Pancreas (tissue), 10 donors: Measurements from ENCODE around the gene GNAS. TPM values are rescaled to one million over a fixed set of nuclear protein-coding genes. Genes with fewer than 3 reads are reported as not detected.

ENCODE experiments used
- ATAC-seq, 4 donors: fragments of 200-7000 bp; cut with Tn5 transposase; one replicate each; pipeline versions ENCODE4 v1.8.0 to v1.9.1; 2020; ENCODE audit warnings: mild to moderate bottlenecking in 4 of 4, moderate library complexity in 4 of 4
- DNase-seq, 6 donors: peaks; one replicate each; pipeline ENCODE4 v3.0.0-alpha.2; 2020
- FAIRE-seq: peaks from 2 replicates; lab custom pipeline; 2012; peaks lifted over from hg19 to GRCh38; lab: Jason Lieb, UNC
- H3K27ac ChIP-seq, 4 donors: fragments of 200-600 bp; sonication (generic); 1 replicate in 3 of 4; 2 replicates in 1 of 4; pipeline versions ENCODE4 v1.5.0 to v1.8.0; 2020
- H3K27me3 ChIP-seq, 4 donors: fragments of 200-600 bp; one replicate each; pipeline ENCODE4 v1.8.0; 2021
- H3K36me3 ChIP-seq, 3 donors: fragments of 200-600 bp; sonication (generic) in 1 of 3; one replicate each; pipeline versions ENCODE4 v1.5.0 to v1.8.0; 2020 to 2021
- H3K4me1 ChIP-seq, 3 donors: fragments of 200-600 bp; one replicate each; pipeline ENCODE4 v1.8.0; 2021
- H3K4me3 ChIP-seq, 4 donors: fragments of 200-600 bp; sonication (generic) in 2 of 4; one replicate each; pipeline versions ENCODE4 v1.5.0 to v1.8.0; 2020 to 2021
- H3K9me3 ChIP-seq, 4 donors: fragments of 200-600 bp; one replicate each; pipeline ENCODE4 v1.8.0; 2021
- CTCF ChIP-seq, 4 donors: fragments of 200-600 bp; sonication (generic) in 3 of 4; IDR thresholded peaks; one replicate each; pipeline versions ENCODE4 v1.5.0 to v1.8.0; 2021; ENCODE audit warnings: antibody characterized with exemption in 4 of 4
- WGBS, 2 donors: extraction: QIAGEN DNeasy Blood & Tissue Kit; methylation state at CpG; one replicate each; pipeline ENCODE4 v1.1.7; 2013; 5-methylcytosine and 5-hydroxymethylcytosine counted together
- intact Hi-C, 3 donors: fragments of 100-400 bp; cut with DNase I; formaldehyde crosslinking; loops; one replicate each; pipeline versions ENCODE4 v1.11.1 to v1.14.2; 2022
- polyA plus RNA-seq, 2 donors: library from polyadenylated mRNA; stranded (reverse); fragments of 200-250 nt; gene quantifications; one replicate each; pipeline ENCODE4 v1.2.3, GENCODE V29; 2013
- total RNA-seq, 6 donors: library from RNA; stranded (reverse); fragmentation: NEBNext Ultra II Directional in 4 of 6; extraction: Animal tissue kit (Norgen Biotek cat#: 25700) in 4 of 6; gene quantifications; one replicate each; pipeline versions ENCODE4 v1.2.1 to v1.2.4, GENCODE V29; 2021 to 2023
- donor health status: healthy with polysubstance abuse.
- donor health status: DM: no; HTN: no; CAD: no; lungs with moderate emphysema.
- donor health status: DM: no; HTN: no; CAD: no.
- donor health status: control.
- donor health status: control.
- donor health status: Bipolar disorder and iron deficiency.
- donor health status: DM: yes; HTN: yes; CAD: no.
- donor health status: DM: no; HTN: no; CAD: no.
- donor health status: DM: no; HTN: no; CAD: no.
- donor health status: DM: yes; HTN: yes; CAD: no.

Gene GNAS
- total and polyA plus RNA-seq, 8 donors = 349 to 2,220 (median 627) TPM

GRCh38 chr20:58877050-58877975 is 24.8 kb downstream of the GNAS start:
- Histone ChIP-seq H3K4me1 (no peaks in the 10 kb centered on the region), H3K36me3 (no peaks in the 10 kb centered on the region), H3K4me3 (no peak overlapping the region), H3K27ac (no peak overlapping the region), H3K27me3 (no peaks in the 10 kb centered on the region), H3K9me3 (no peaks in the 10 kb centered on the region)
- intact Hi-C loops = loop anchor here in 1 of 3 donors (10.0 kb wide), 1 partner anchor 347 kb away; no protein-coding TSS in a partner anchor
- DNase-seq (no peak), ATAC-seq (no peak), FAIRE-seq (no peak)
- WGBS, 2 donors = 76% methylated on average over 11 of the region's 11 CpGs
- no peak for TF ChIP-seq CTCF (IDR thresholded peaks at IDR 0.05)

GRCh38 chr20:58877976-58878360 is 25.5 kb downstream of the GNAS start:
- no peaks in the 10 kb centered on the region for H3K4me1 ChIP-seq

GRCh38 chr20:58878399-58878798 is 25.9 kb downstream of the GNAS start:
- FAIRE-seq = no peak
- intact Hi-C loops = loop anchor here in 1 of 3 donors (10.0 kb wide), 1 partner anchor 346 kb away; no protein-coding TSS in a partner anchor
- 90 to 91% methylated on average over 4 of the region's 4 CpGs for WGBS, 2 donors
- ATAC-seq = no peak
- no peaks in the 10 kb centered on the region for H3K4me1 ChIP-seq
- H3K27me3 ChIP-seq = no peaks in the 10 kb centered on the region
- H3K27ac ChIP-seq = no peak overlapping the region
- H3K9me3 ChIP-seq = no peaks in the 10 kb centered on the region
- no peak overlapping the region for H3K4me3 ChIP-seq
- H3K36me3 ChIP-seq = no peaks in the 10 kb centered on the region
- no peak for DNase-seq
- no peak for TF ChIP-seq CTCF (IDR thresholded peaks at IDR 0.05)

More at GRCh38 chr20:58877976-58878360, 25.5 kb downstream of the GNAS start:
- no peaks in the 10 kb centered on the region for H3K9me3 ChIP-seq
- ATAC-seq (no peak), DNase-seq (no peak), FAIRE-seq (no peak)
- no peak overlapping the region for H3K27ac ChIP-seq
- no peak for TF ChIP-seq CTCF (IDR thresholded peaks at IDR 0.05)
- 69 to 80% methylated on average over 4 of the region's 4 CpGs for WGBS, 2 donors
- H3K36me3 ChIP-seq = no peaks in the 10 kb centered on the region
- no peak overlapping the region for H3K4me3 ChIP-seq
- H3K27me3 ChIP-seq = no peaks in the 10 kb centered on the region
- intact Hi-C loops = loop anchor here in 1 of 3 donors (10.0 kb wide), 1 partner anchor 347 kb away; no protein-coding TSS in a partner anchor

GRCh38 chr20:58880441-58880840 is 27.9 kb downstream of the GNAS start:
- no peaks in the 10 kb centered on the region for H3K4me1 ChIP-seq
- H3K9me3 ChIP-seq = no peaks in the 10 kb centered on the region
- H3K4me3 ChIP-seq = no peak overlapping the region
- no peak for FAIRE-seq
- DNase-seq = no peak
- no peaks in the 10 kb centered on the region for H3K27me3 ChIP-seq
- H3K36me3 ChIP-seq = no peaks in the 10 kb centered on the region
- H3K27ac ChIP-seq = no peak overlapping the region
- intact Hi-C loops = no loop called here
- 59 to 78% methylated on average over 1 of the region's 1 CpG for WGBS, 2 donors
- ATAC-seq = no peak
- no peak for TF ChIP-seq CTCF (IDR thresholded peaks at IDR 0.05)
